A673 (cell line): ENCODE results near the gene MRM2.

Source experiments
- CTCF ChIP-seq: fragments of 300-800, 200-600 bp; sonication (generic); conservative IDR thresholded peaks from 2 replicates; pipeline ENCODE4 v1.5.1; 2017; ENCODE audit warnings: low read depth, mild to moderate bottlenecking, antibody characterized with exemption, low read length, moderate library complexity, mixed read lengths
- EZH2 ChIP-seq: fragments of 200-600 bp; sonication (generic); IDR thresholded peaks from 2 replicates; pipeline ENCODE4 v1.6.1; 2017; ENCODE audit warnings: borderline replicate concordance, low read depth, mild to moderate bottlenecking, mixed read lengths, antibody characterized with exemption, low read length; ENCODE audit not compliant: poor library complexity, severe bottlenecking

DNA sequence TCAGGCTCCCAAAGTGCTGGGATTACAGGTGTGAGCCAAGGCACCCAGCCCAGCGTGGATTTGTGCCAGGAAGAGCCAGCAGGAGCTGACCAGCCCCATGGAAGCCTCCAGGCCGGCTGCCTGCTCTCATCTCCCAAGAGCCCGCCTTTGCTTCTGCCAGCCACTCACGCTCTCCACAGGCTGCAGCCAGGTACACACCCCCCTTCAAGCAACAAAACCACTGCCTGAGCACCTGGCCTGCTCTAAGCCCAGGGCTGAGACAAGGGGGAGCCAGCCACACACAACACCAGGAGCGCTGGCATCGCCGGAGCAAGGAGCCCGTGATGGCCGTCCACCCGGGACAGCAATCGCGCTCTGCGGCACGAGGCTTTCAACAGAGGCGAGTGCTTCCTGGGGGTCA lies 43.8 kb downstream of the MRM2 start:
- TF ChIP-seq CTCF (no peak), EZH2 (no peak)
